Endodermal cell (in vitro differentiated cells): ENCODE measurements around the gene SH3BP5. TPM values are rescaled to one million over a fixed set of nuclear protein-coding genes. Genes with fewer than 3 reads are reported as not detected.

Source experiments
- DNase-seq: peaks from one replicate; pipeline ENCODE4 v3.0.0-alpha.2; 2017
- H3K27ac ChIP-seq: 2 replicates; pipeline ENCODE4 v1.5.1; 2013; ENCODE audit warnings: mild to moderate bottlenecking, low read depth, low read length, moderate library complexity
- H3K27me3 ChIP-seq: 2 replicates; pipeline ENCODE4 v1.6.1; 2013; ENCODE audit warnings: mild to moderate bottlenecking, low read length, moderate library complexity; ENCODE audit not compliant: insufficient read depth, control insufficient read depth, poor library complexity, severe bottlenecking
- H3K36me3 ChIP-seq: 2 replicates; pipeline ENCODE4 v1.7.0; 2013; ENCODE audit warnings: mild to moderate bottlenecking, low read length, moderate library complexity; ENCODE audit not compliant: control insufficient read depth, insufficient read depth
- H3K4me1 ChIP-seq: one replicate; pipeline ENCODE4 v1.7.0; 2013; ENCODE audit warnings: low read length; ENCODE audit not compliant: control insufficient read depth, insufficient read depth
- H3K4me3 ChIP-seq: 2 replicates; pipeline ENCODE4 v1.5.1; 2013; ENCODE audit warnings: mild to moderate bottlenecking, low read length, moderate library complexity
- H3K9ac ChIP-seq: 2 replicates; pipeline ENCODE4 v1.6.1; 2013; ENCODE audit warnings: mild to moderate bottlenecking, low read length, moderate library complexity; ENCODE audit not compliant: poor library complexity, severe bottlenecking; ENCODE audit errors: extremely low read depth
- H3K9me3 ChIP-seq: 2 replicates; pipeline ENCODE4 v1.6.1; 2013; ENCODE audit warnings: mild to moderate bottlenecking, low read length, moderate library complexity; ENCODE audit not compliant: control insufficient read depth
- H3K27ac Mint-ChIP-seq: 2 replicates; pipeline ENCODE4 v1.8.0; 2020; ENCODE audit warnings: mixed read lengths
- H3K27me3 Mint-ChIP-seq: 2 replicates; pipeline ENCODE4 v1.8.0; 2021; ENCODE audit warnings: mild to moderate bottlenecking, mixed read lengths; ENCODE audit not compliant: insufficient read depth
- H3K36me3 Mint-ChIP-seq: 2 replicates; pipeline ENCODE4 v1.8.0; 2020; ENCODE audit warnings: low read depth, mixed read lengths
- H3K4me1 Mint-ChIP-seq: 2 replicates; pipeline ENCODE4 v1.8.0; 2020; ENCODE audit warnings: mixed read lengths
- H3K4me3 Mint-ChIP-seq: 2 replicates; pipeline ENCODE4 v1.8.0; 2020; ENCODE audit warnings: mild to moderate bottlenecking, moderate library complexity, mixed read lengths
- H3K9me3 Mint-ChIP-seq: 2 replicates; pipeline ENCODE4 v1.8.0; 2020; ENCODE audit warnings: mild to moderate bottlenecking, mixed read lengths
- WGBS, 2 experiments: methylation state at CpG; one replicate each; pipeline versions ENCODE4 v1.1.5 to v1.1.7; 2013; ENCODE audit warnings: missing lambda C conversion rate in 2 of 2, mixed read lengths in 1 of 2; ENCODE audit not compliant: insufficient coverage in 1 of 2, insufficient read length in 1 of 2; 5-methylcytosine and 5-hydroxymethylcytosine counted together
- total RNA-seq, 2 donors: library from RNA; stranded (reverse); fragmentation: NEBNext Ultra II Directional in 1 of 2; extraction: Animal tissue kit (Norgen Biotek cat#: 25700) in 1 of 2; gene quantifications; 2 replicates in 1 of 2; 3 replicates in 1 of 2; pipeline ENCODE4 v1.2.1, GENCODE V29; 2021
- TF ChIP-seq, protein P1 (sequence below): fragments of 200-600 bp; sonication (generic); conservative IDR thresholded peaks from 2 replicates; pipeline ENCODE4 v1.5.0; 2021; ENCODE audit warnings: antibody characterized with exemption, mild to moderate bottlenecking

The SH3BP5 gene
- total RNA-seq, 2 donors from 2014 or later: 25.8 to 30.3 TPM

DNA sequence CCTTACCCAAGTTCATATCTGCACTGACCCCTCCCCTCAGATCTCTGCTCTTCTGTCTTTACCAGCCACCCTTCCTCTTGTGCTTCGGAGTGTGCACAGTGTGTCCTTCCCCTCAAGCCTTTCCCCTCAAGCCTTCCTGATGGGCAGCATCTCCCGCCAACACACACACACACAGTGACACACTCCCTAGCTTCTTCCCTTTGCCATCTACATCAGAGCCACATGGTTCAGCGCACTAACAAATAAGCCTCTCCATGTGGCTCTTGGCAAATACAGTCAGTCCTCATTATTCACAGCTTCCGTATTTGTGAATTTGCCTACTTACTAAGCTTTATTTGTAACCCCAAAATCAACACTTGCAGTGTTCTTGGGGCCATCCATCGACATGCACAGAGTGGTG is 37.5 kb downstream of the SH3BP5 start:
- TF ChIP-seq, protein P1, sequence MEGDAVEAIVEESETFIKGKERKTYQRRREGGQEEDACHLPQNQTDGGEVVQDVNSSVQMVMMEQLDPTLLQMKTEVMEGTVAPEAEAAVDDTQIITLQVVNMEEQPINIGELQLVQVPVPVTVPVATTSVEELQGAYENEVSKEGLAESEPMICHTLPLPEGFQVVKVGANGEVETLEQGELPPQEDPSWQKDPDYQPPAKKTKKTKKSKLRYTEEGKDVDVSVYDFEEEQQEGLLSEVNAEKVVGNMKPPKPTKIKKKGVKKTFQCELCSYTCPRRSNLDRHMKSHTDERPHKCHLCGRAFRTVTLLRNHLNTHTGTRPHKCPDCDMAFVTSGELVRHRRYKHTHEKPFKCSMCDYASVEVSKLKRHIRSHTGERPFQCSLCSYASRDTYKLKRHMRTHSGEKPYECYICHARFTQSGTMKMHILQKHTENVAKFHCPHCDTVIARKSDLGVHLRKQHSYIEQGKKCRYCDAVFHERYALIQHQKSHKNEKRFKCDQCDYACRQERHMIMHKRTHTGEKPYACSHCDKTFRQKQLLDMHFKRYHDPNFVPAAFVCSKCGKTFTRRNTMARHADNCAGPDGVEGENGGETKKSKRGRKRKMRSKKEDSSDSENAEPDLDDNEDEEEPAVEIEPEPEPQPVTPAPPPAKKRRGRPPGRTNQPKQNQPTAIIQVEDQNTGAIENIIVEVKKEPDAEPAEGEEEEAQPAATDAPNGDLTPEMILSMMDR: no peak
- peaks cover 19% of the 10 kb centered on the region for H3K36me3 ChIP-seq
- H3K9ac ChIP-seq: no peak overlapping the region
- no peak overlapping the region for H3K27ac ChIP-seq
- no peak overlapping the region for H3K4me3 ChIP-seq
- Mint-ChIP-seq H3K4me3 (no peak overlapping the region), H3K9me3 (no peaks in the 10 kb centered on the region), H3K36me3 (peaks cover 6% of the 10 kb centered on the region), H3K27ac (no peak overlapping the region), H3K27me3 (no peaks in the 10 kb centered on the region), H3K4me1 (peaks cover 7% of the 10 kb centered on the region)
- WGBS, 2 experiments: 94% methylated on average over 4 to 5 of the region's 5 CpGs
- no peaks in the 10 kb centered on the region for H3K4me1 ChIP-seq
- DNase-seq: no peak
- no peaks in the 10 kb centered on the region for H3K9me3 ChIP-seq
- no peaks in the 10 kb centered on the region for H3K27me3 ChIP-seq

DNA sequence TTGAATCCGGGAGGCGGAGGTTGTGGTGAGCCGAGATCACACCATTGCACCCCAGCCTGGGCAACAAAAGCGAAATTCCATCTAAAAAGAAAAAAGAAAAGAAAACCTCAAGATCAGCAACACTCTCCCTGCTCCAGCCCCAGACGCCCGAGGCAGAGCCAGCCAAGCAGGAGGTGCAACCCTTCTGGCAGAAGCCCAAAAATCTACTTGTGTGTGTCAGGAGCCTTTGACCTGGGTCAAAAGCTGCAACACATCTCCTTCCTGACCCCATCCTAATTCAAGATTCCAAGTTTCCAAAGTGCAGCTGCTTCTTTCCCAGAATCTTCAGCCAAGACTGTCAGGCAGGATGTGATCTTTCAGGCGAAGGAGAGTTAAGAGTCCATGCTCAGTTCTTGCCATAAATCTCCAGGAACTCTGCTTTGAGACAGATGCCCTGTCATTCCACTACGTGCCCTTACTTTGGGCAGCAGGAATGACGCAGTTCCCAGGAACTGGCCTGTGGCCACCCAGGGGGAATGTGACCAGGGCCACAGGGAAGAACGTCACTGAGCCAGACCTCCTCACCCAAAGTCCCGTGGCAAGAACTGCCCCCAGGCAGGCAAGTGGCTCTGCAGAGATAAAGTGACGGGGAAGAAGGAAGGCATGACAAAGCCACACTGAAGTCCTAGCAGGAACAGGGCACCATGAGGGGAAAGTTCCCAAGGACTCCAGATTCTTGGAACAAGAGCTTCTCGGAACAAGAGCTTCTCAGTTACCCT is 39.4 kb downstream of the SH3BP5 start:
- no peak overlapping the region for H3K9ac ChIP-seq
- H3K27ac ChIP-seq: no peak overlapping the region
- H3K4me1 Mint-ChIP-seq: peaks cover 7% of the 10 kb centered on the region
- no peak overlapping the region for H3K4me3 ChIP-seq
- no peak for DNase-seq
- TF ChIP-seq, protein P1: no peak
- no peaks in the 10 kb centered on the region for H3K9me3 Mint-ChIP-seq
- H3K27ac Mint-ChIP-seq: no peak overlapping the region
- no peaks in the 10 kb centered on the region for H3K9me3 ChIP-seq
- no peaks in the 10 kb centered on the region for H3K27me3 Mint-ChIP-seq
- no peaks in the 10 kb centered on the region for H3K4me1 ChIP-seq
- H3K36me3 Mint-ChIP-seq: peaks cover 23% of the 10 kb centered on the region
- H3K27me3 ChIP-seq: no peaks in the 10 kb centered on the region
- H3K36me3 ChIP-seq: peaks cover 10% of the 10 kb centered on the region
- WGBS, 2 experiments: 93 to 97% methylated on average over 9 to 13 of the region's 13 CpGs
- no peak overlapping the region for H3K4me3 Mint-ChIP-seq

DNA sequence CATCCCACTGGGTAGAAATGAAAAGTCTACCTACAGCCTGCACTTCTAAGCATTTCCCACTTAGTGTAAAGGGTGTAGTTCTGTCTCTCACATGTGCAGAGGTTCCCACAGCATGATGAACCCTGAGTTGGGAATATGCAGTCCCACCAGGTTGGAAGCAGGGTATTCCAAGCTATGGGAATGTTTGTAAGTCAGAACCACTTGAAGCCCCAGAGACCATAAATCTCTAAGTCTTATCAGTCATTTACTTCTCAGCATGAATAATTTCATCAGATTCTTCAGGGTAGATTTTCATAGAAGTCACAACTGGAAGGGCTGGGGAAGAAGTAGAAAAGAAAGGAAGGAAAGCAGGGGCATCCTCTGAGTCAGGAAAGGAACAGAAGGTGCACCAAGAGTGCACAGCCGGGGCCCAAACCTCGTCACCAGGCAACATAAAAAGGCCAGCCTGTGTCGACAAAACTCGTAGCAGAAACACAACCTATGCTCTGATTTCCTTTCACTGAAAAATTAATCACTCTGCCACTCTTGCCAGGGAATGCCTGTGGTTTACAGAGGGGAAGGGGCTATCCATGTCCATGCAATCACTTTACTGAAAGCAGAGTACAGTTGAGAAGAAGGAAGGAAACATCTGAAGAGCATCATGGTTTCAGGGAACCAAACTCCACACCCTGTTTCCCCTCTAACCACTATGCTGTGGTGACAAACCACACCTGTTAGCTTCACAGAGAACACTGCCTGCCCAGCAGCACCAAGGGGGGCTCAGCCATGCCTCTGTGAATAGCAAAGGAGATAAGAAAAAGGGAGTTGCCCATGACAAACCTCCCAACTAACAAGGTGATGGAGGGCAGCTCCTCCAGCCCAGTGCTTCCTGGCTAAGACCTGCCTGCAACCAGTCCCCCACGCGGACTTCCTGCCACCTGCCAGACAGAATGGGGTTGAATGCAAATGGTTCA is 40.5 kb downstream of the SH3BP5 start:
- no peaks in the 10 kb centered on the region for H3K9me3 Mint-ChIP-seq
- no peak overlapping the region for H3K4me3 ChIP-seq
- H3K36me3 ChIP-seq: peaks cover 7% of the 10 kb centered on the region
- H3K4me1 Mint-ChIP-seq: peaks cover 7% of the 10 kb centered on the region
- H3K9ac ChIP-seq: no peak overlapping the region
- no peaks in the 10 kb centered on the region for H3K27me3 ChIP-seq
- no peak overlapping the region for H3K27ac Mint-ChIP-seq
- 92 to 93% methylated on average over 4 to 6 of the region's 6 CpGs for WGBS, 2 experiments
- H3K27ac ChIP-seq: no peak overlapping the region
- H3K9me3 ChIP-seq: no peaks in the 10 kb centered on the region
- peaks cover 25% of the 10 kb centered on the region for H3K36me3 Mint-ChIP-seq
- TF ChIP-seq, protein P1: no peak
- H3K4me1 ChIP-seq: no peaks in the 10 kb centered on the region
- H3K4me3 Mint-ChIP-seq: no peak overlapping the region
- no peaks in the 10 kb centered on the region for H3K27me3 Mint-ChIP-seq
- DNase-seq: no peak
